ENCODE results near the gene CAP2.

CAP2 gene

GRCh38 chr6:17392978-17393891 is at the start of gene CAP2:
Gene CAP2 (plus strand): TSS chr6:17393595. CDS start chr6:17421556, 27,961 bp downstream.
- DNase-seq, result no peak

GRCh38 chr6:17347012-17347411 is 46.4 kb upstream of the CAP2 start:
- DNase-seq, result no peak

- DNase-seq, result no peak
These were observed 44.0 kb upstream of the CAP2 start for GRCh38 chr6:17349427-17349826.

GRCh38 chr6:17352302-17352701 is 41.1 kb upstream of the CAP2 start:
- no peak for DNase-seq

GRCh38 chr6:17353440-17354175 is 39.8 kb upstream of the CAP2 start:
- DNase-seq, result no peak

- no peak for DNase-seq
These were observed 38.5 kb upstream of the CAP2 start for GRCh38 chr6:17354700-17355403.

- DNase-seq, result no peak
These were observed 38.0 kb upstream of the CAP2 start for GRCh38 chr6:17355404-17355774.

GRCh38 chr6:17358515-17358914 is 34.9 kb upstream of the CAP2 start:
- DNase-seq, result no peak

GRCh38 chr6:17360564-17360963 is 32.8 kb upstream of the CAP2 start:
- DNase-seq, result no peak

GRCh38 chr6:17361013-17361412 is 32.4 kb upstream of the CAP2 start:
- no peak for DNase-seq

DNA sequence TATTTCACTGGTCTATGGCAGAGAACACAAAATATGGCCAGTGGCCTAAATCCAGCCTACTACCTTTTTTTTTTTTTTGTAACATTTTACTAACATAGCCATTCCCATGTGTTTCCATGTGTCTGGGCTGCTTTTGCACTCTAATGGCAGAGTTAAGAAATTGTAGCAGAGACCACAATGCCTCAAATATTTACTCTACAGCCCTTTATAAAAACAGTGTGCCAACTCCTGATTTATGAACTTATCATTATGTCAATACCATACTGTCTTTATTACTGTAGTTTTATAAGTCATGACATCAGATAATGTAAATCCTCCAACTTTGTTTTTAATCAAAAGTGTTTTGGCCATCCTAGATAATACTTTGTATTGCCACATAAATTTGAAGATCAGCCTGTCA is 27.4 kb upstream of the CAP2 start:
- DNase-seq, result no peak

GRCh38 chr6:17367868-17368267 is 25.5 kb upstream of the CAP2 start:
- no peak for DNase-seq

GRCh38 chr6:17381424-17382147 is 11.8 kb upstream of the CAP2 start:
- no peak for DNase-seq

GRCh38 chr6:17385660-17386059 is 7.7 kb upstream of the CAP2 start:
- DNase-seq, result no peak

DNA sequence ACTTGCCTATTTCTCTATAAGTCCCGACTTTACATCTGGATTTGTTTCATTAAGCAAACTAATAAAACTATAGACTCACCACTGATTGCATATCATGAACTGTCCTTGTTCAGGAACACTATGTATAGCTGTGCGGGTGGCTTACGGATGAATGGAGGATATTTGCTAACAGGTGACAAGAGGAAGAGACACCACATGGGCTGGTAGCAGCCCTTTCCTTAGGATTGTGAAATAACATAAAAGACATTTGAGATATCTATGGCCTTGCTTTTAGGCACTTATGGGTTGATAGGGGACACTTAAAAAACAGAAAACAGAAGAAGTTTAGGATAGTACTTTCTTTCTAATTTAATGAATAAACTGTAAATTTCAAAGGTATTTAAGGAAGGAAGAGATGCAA is 5.0 kb upstream of the CAP2 start:
- DNase-seq, result no peak

DNA sequence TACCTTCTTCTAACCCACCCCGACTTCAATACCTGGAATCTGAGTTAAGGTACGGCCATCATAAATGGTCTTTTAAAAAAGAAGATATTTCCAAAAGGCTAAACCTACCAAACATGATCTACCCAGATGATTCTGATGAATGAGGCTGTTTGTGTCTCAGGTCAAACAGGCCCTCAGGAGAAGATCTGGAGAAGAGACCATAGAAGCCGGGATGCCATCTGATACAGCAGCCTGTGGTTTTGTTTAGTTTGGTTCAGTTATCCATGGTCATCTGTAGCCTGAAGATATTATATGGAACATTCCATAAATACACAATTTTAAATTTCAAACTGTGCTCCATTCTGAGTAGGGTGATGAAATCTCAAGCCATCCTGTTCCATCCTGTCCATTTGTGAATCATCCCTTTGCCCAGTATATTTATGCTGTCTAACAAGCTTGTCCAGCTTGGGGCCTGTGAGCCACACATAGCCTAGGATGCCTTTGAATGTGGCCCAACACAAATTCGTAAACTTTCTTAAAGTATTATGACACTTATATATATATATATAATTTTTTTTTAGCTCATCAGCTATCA is 4.0 kb upstream of the CAP2 start:
- no peak for DNase-seq

- no peak for DNase-seq
These were observed 3.1 kb upstream of the CAP2 start for GRCh38 chr6:17390276-17390675.

DNA sequence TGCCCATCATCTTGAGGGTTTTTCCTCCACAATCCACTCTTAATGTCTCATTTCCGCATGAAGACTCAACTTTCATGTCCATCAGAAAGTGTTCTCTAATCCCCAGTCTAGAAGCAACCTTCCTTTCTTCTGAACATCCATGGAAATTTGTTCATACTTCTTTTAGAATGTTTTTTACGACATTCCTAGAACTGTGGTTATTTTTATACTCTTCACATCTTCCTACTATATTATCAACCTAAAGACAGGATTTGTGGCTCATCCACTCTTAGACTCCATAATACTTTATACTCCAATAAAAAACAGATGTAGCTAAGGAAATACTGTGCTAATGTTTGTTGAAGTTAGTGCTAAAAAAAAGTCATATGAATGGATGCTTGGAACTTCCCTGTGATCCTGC is 1.4 kb upstream of the CAP2 start:
- DNase-seq, result no peak

- no peak for DNase-seq
These were observed 667 bp downstream of the CAP2 start for GRCh38 chr6:17393892-17394631.

DNA sequence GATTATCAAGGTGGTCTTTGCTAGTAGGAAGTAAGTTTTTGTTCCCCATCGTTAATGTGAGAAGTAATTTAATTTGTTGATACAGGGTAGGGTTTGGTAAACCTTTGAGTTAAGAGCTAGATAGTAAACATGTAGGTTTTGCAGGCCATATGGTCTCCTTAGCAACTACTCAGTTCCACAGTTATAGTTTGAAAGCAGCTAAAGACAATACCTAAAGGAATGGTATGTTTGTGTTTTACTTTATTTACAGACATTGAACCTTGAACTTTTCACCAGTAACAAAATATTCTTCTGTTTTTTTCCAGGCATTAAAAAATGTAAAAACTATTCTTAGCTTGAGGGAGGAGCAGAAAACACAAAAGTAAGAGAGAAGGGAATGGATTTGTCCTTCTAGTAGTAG is 1.7 kb downstream of the CAP2 start:
- DNase-seq, result no peak

GRCh38 chr6:17396256-17396655 is 2.9 kb downstream of the CAP2 start:
- DNase-seq, result no peak

- no peak for DNase-seq
These were observed 4.4 kb downstream of the CAP2 start for GRCh38 chr6:17397764-17398194.
